H1 (cell line): ENCODE results near the gene CASK. TPM values are rescaled to one million over a fixed set of nuclear protein-coding genes. Genes with fewer than 3 reads are reported as not detected.

ENCODE experiments used
- CTCF ChIA-PET: fragments of 300-600 bp; sonication (Branson Sonifier 250); formaldehyde crosslinking; loops from one replicate; lab custom pipeline; 2021; ENCODE audit not compliant: partially characterized antibody; lab: Charles Lee
- POLR2A ChIA-PET: fragments of 300-600 bp; sonication (Branson Sonifier 250); formaldehyde crosslinking; loops from one replicate; lab custom pipeline; 2021; ENCODE audit warnings: inconsistent platforms; ENCODE audit not compliant: partially characterized antibody; lab: Charles Lee
- DNase-seq, 2 experiments: peaks; one replicate each; pipeline versions ENCODE4 v3.0.0 to v3.0.0-alpha.2; 2010 to 2022; ENCODE audit warnings: low spot score in 2 of 2, low read depth in 1 of 2, mixed read lengths in 1 of 2
- FAIRE-seq: peaks from 2 replicates; lab custom pipeline; 2011; peaks lifted over from hg19 to GRCh38; lab: Jason Lieb, UNC
- H2AFZ ChIP-seq: 2 replicates; pipeline ENCODE4 v1.8.1; 2012; ENCODE audit warnings: low read length, inconsistent platforms
- H2AK5ac ChIP-seq: 2 replicates; pipeline ENCODE4 v1.6.1; 2013; ENCODE audit warnings: low read depth, low read length
- H2BK120ac ChIP-seq: replicated peaks from 2 replicates; pipeline ENCODE3; 2013; ENCODE audit warnings: low read depth, low read length, inconsistent platforms
- H2BK12ac ChIP-seq: 2 replicates; pipeline ENCODE4 v1.6.1; 2013; ENCODE audit warnings: low read depth, low read length
- H2BK15ac ChIP-seq: 2 replicates; pipeline ENCODE4 v1.6.1; 2013; ENCODE audit warnings: low read length
- H2BK20ac ChIP-seq: 2 replicates; pipeline ENCODE4 v1.6.1; 2013; ENCODE audit warnings: low read length
- H2BK5ac ChIP-seq: 2 replicates; pipeline ENCODE4 v1.6.1; 2013; ENCODE audit warnings: low read depth, low read length
- H3K14ac ChIP-seq: 2 replicates; pipeline ENCODE4 v1.6.1; 2013; ENCODE audit warnings: inconsistent platforms; ENCODE audit not compliant: insufficient read length
- H3K18ac ChIP-seq: 2 replicates; pipeline ENCODE4 v1.6.1; 2013; ENCODE audit warnings: low read length; ENCODE audit errors: extremely low read depth
- H3K23ac ChIP-seq: 2 replicates; pipeline ENCODE4 v1.6.1; 2013; ENCODE audit warnings: inconsistent platforms; ENCODE audit not compliant: insufficient read length
- H3K23me2 ChIP-seq: 2 replicates; pipeline ENCODE4 v1.6.1; 2013; ENCODE audit warnings: low read depth, low read length
- H3K27ac ChIP-seq: 2 replicates; pipeline ENCODE4 v1.6.1; 2011; ENCODE audit warnings: low read depth, low read length, inconsistent platforms
- H3K27me3 ChIP-seq, 4 experiments: replicated peaks in 1 of 4; 1 replicate in 1 of 4; 2 replicates in 3 of 4; pipeline versions ENCODE4 v1.6.1 to v1.8.1; 2011 to 2013; ENCODE audit warnings: low read length in 3 of 4, mild to moderate bottlenecking in 3 of 4, inconsistent platforms in 2 of 4, mixed read lengths in 2 of 4, moderate library complexity in 1 of 4; ENCODE audit not compliant: control insufficient read depth in 3 of 4, insufficient read depth in 3 of 4; ENCODE audit errors: extremely low read depth in 1 of 4
- H3K36me3 ChIP-seq, 4 experiments: 2 replicates each; pipeline versions ENCODE4 v1.6.1 to v1.8.1; 2011 to 2013; ENCODE audit warnings: mild to moderate bottlenecking in 4 of 4, low read length in 3 of 4, moderate library complexity in 2 of 4, control low read depth in 1 of 4, inconsistent platforms in 1 of 4; ENCODE audit not compliant: insufficient read depth in 4 of 4, control insufficient read depth in 2 of 4
- H3K4ac ChIP-seq: replicated peaks from 2 replicates; pipeline ENCODE3; 2013; ENCODE audit warnings: low read length, low read depth, mixed read lengths, inconsistent platforms; ENCODE audit not compliant: insufficient read length
- H3K4me1 ChIP-seq, 4 experiments: replicated peaks in 1 of 4; 1 replicate in 1 of 4; 2 replicates in 3 of 4; pipeline versions ENCODE4 v1.6.1 to v1.8.1; 2011 to 2013; ENCODE audit warnings: low read length in 3 of 4, inconsistent platforms in 2 of 4, mixed read lengths in 1 of 4; ENCODE audit not compliant: insufficient read depth in 4 of 4, control insufficient read depth in 3 of 4
- H3K4me2 ChIP-seq, 2 experiments: 2 replicates each; pipeline versions ENCODE4 v1.6.1 to v1.8.1; 2011 to 2013; ENCODE audit warnings: low read depth in 2 of 2, low read length in 2 of 2, control low read depth in 1 of 2, inconsistent platforms in 1 of 2, mild to moderate bottlenecking in 1 of 2; ENCODE audit not compliant: insufficient read depth in 1 of 2
- H3K4me3 ChIP-seq, 4 experiments: fragments of 200-600, 300-600 bp in 1 of 4; sonication (generic), shearing (Covaris generic), sonication (Bioruptor Twin) in 1 of 4; 2 replicates each; pipeline versions ENCODE4 v1.5.1 to v1.8.1; 2011 to 2016; ENCODE audit warnings: low read length in 4 of 4, low read depth in 3 of 4, control low read depth in 2 of 4, inconsistent platforms in 2 of 4, mild to moderate bottlenecking in 2 of 4, mixed read lengths in 1 of 4, moderate library complexity in 1 of 4; ENCODE audit not compliant: insufficient read depth in 2 of 4; ENCODE audit errors: extremely low read depth in 1 of 4
- H3K56ac ChIP-seq: replicated peaks from 2 replicates; pipeline ENCODE3; 2013; ENCODE audit warnings: low read depth, mild to moderate bottlenecking, mixed read lengths, low read length, inconsistent platforms; ENCODE audit not compliant: insufficient read length
- H3K79me1 ChIP-seq: 2 replicates; pipeline ENCODE4 v1.6.1; 2013; ENCODE audit warnings: low read depth, low read length, control low read depth
- H3K79me2 ChIP-seq, 2 experiments: 2 replicates each; pipeline versions ENCODE4 v1.6.1 to v1.8.1; 2012 to 2013; ENCODE audit warnings: low read length in 2 of 2, mild to moderate bottlenecking in 2 of 2, inconsistent platforms in 1 of 2; ENCODE audit not compliant: insufficient read depth in 2 of 2, control insufficient read depth in 1 of 2
- H3K9ac ChIP-seq, 4 experiments: replicated peaks in 1 of 4; 1 replicate in 1 of 4; 2 replicates in 3 of 4; pipeline versions ENCODE4 v1.6.1 to v1.8.1; 2011 to 2013; ENCODE audit warnings: low read depth in 3 of 4, low read length in 3 of 4, control low read depth in 2 of 4, mild to moderate bottlenecking in 2 of 4, moderate library complexity in 2 of 4, inconsistent platforms in 1 of 4; ENCODE audit errors: extremely low read depth in 1 of 4
- H3K9me3 ChIP-seq, 2 experiments: 2 replicates each; pipeline versions ENCODE4 v1.6.1 to v1.8.1; 2012 to 2013; ENCODE audit warnings: mild to moderate bottlenecking in 2 of 2, moderate library complexity in 2 of 2, control low read depth in 1 of 2, inconsistent platforms in 1 of 2, low read depth in 1 of 2, low read length in 1 of 2, mixed read lengths in 1 of 2; ENCODE audit not compliant: insufficient read depth in 2 of 2
- H4K20me1 ChIP-seq, 2 experiments: replicated peaks in 1 of 2; 2 replicates each; pipeline versions ENCODE3 to v1.8.1; 2011 to 2013; ENCODE audit warnings: inconsistent platforms in 2 of 2, low read length in 2 of 2, mild to moderate bottlenecking in 1 of 2; ENCODE audit not compliant: insufficient read depth in 2 of 2, control insufficient read depth in 1 of 2
- H4K5ac ChIP-seq: 2 replicates; pipeline ENCODE4 v1.6.1; 2013; ENCODE audit warnings: low read length, low read depth, mixed read lengths, inconsistent platforms; ENCODE audit not compliant: insufficient read length
- H4K8ac ChIP-seq: 2 replicates; pipeline ENCODE4 v1.8.0; 2013; ENCODE audit warnings: mild to moderate bottlenecking, moderate library complexity, low read length, inconsistent platforms; ENCODE audit not compliant: insufficient read depth; ENCODE audit errors: extremely low read depth
- H4K91ac ChIP-seq: replicated peaks from 2 replicates; pipeline ENCODE3; 2013; ENCODE audit warnings: low read length, mixed read lengths, inconsistent platforms; ENCODE audit not compliant: insufficient read length
- EGR1 ChIP-seq: IDR thresholded peaks from 2 replicates; pipeline ENCODE4 v1.6.1; 2011; ENCODE audit warnings: low read depth, low read length, borderline replicate concordance
- POU5F1 ChIP-seq: IDR thresholded peaks from 2 replicates; pipeline ENCODE4 v1.6.1; 2011; ENCODE audit warnings: low read depth, mild to moderate bottlenecking, low read length, moderate library complexity
- RAD21 ChIP-seq, 2 experiments: IDR thresholded peaks in 1 of 2; conservative IDR thresholded peaks in 1 of 2; 2 replicates each; pipeline ENCODE4 v1.6.1; 2011; ENCODE audit warnings: low read depth in 2 of 2, low read length in 2 of 2, improper control_type of control experiment in 1 of 2, inconsistent platforms in 1 of 2, mild to moderate bottlenecking in 1 of 2, moderate library complexity in 1 of 2
- RFX5 ChIP-seq: IDR thresholded peaks from 2 replicates; pipeline ENCODE4 v1.6.1; 2011; ENCODE audit warnings: low read depth, low read length, improper control_type of control experiment, borderline replicate concordance
- SIRT6 ChIP-seq: IDR thresholded peaks from one replicate; pipeline ENCODE4 v1.7.1; 2012; ENCODE audit warnings: low read length, inconsistent platforms
- WGBS, 2 experiments: shearing (Covaris generic) in 1 of 2; methylation state at CpG; one replicate each; pipeline versions ENCODE4 v1.1.6 to v1.1.7; 2013 to 2015; ENCODE audit warnings: low lambda C conversion rate in 2 of 2, mixed read lengths in 2 of 2, inconsistent platforms in 1 of 2, low coverage in 1 of 2, missing lambda C conversion rate in 1 of 2; ENCODE audit not compliant: insufficient replicate concordance in 2 of 2, insufficient coverage in 1 of 2, insufficient read length in 1 of 2; ENCODE audit errors: extremely low coverage in 1 of 2, missing lambda C conversion rate in 1 of 2; 5-methylcytosine and 5-hydroxymethylcytosine counted together
- polyA plus RNA-seq, 7 experiments: library from polyadenylated mRNA; depleted of rRNA in 3 of 7; stranded (reverse) in 5 of 7; unstranded in 2 of 7; fragments of >200 nt in 5 of 7; fragments of 200-250 nt in 2 of 7; gene quantifications; 1 replicate in 5 of 7; 2 replicates in 1 of 7; 4 replicates in 1 of 7; pipeline versions ENCODE4 v1.2.1 to v1.2.3, GENCODE V29; 2011 to 2013; ENCODE audit warnings: missing spikeins in 2 of 7, mixed read lengths in 2 of 7
- total RNA-seq: library from RNA; stranded (reverse); fragmentation: NEBNext Ultra II Directional; extraction: Animal tissue kit (Norgen Biotek cat#: 25700); gene quantifications from 2 replicates; pipeline ENCODE4 v1.2.1, GENCODE V29; 2021

CASK gene
- total and polyA plus RNA-seq, 2 of the 8 experiments (the other 6 are each of a cell fraction or from before 2014, with no cell fraction given), result 21.6 to 55.1 TPM

GRCh38 chrX:41802958-41803357, 120.4 kb downstream of the CASK start:
- no peak overlapping the region for H2BK12ac ChIP-seq
- TF ChIP-seq RFX5 (no peak), SIRT6 (no peak), POU5F1 (no peak), RAD21 (IDR thresholded peaks at IDR 0.05 in 1 of 2, conservative IDR thresholded peaks at IDR 0.05 in 1 of 2; ENCODE audit: low read depth in 2 of 2, low read length in 2 of 2) (peak; percentile 18; a peak in 1 of 4 replicates), EGR1 (no peak)
- H3K23me2 ChIP-seq, result no peaks in the 10 kb centered on the region
- FAIRE-seq (no peak), DNase-seq (peak in 1 of 2 experiments; percentile 5)
- H3K79me2 ChIP-seq, result peaks cover 0 to 10% of the 10 kb centered on the region in 2 experiments; a peak in 2 of 4 replicates
- no peak overlapping the region for H4K91ac ChIP-seq
- H2BK120ac ChIP-seq, result no peak overlapping the region
- peaks cover 3 to 5% of the 10 kb centered on the region in 2 experiments; a peak in 2 of 4 replicates for H3K9me3 ChIP-seq
- H2BK15ac ChIP-seq, result no peak overlapping the region
- H3K4me2 ChIP-seq, result no peak overlapping the region
- H3K36me3 ChIP-seq, result no peaks in the 10 kb centered on the region; a peak in 1 of 8 replicates
- no peak overlapping the region for H3K9ac ChIP-seq
- H4K5ac ChIP-seq, result no peak overlapping the region
- no peaks in the 10 kb centered on the region for H3K27me3 ChIP-seq
- no peak overlapping the region for H3K18ac ChIP-seq
- H4K20me1 ChIP-seq, result no peaks in the 10 kb centered on the region
- H3K4me3 ChIP-seq, result no peak overlapping the region
- H2BK20ac ChIP-seq, result no peak overlapping the region
- no peak overlapping the region for H3K27ac ChIP-seq
- WGBS, 2 experiments, result 68% methylated on average over 6 of the region's 6 CpGs; no CpG with 5 or more reads in 1 of the 2 experiments
- H3K79me1 ChIP-seq, result peaks cover 2% of the 10 kb centered on the region; the same call in 1 of the 2 replicates
- no peak overlapping the region for H3K14ac ChIP-seq
- H4K8ac ChIP-seq, result no peak overlapping the region
- POLR2A ChIA-PET, result interaction anchor here (0.6 kb wide), 1 partner anchor 78 kb away, joined by 3 read pairs; no protein-coding TSS in a partner anchor
- CTCF ChIA-PET, result interaction anchor here (1.2 kb wide), 1 partner anchor 168 kb away, joined by 3 read pairs; no protein-coding TSS in a partner anchor
- H2BK5ac ChIP-seq, result no peak overlapping the region
- no peak overlapping the region for H3K4ac ChIP-seq
- no peak overlapping the region for H2AK5ac ChIP-seq
- H2AFZ ChIP-seq, result no peak overlapping the region
- H3K4me1 ChIP-seq, result no peaks in the 10 kb centered on the region; a peak in 2 of 7 replicates
- H3K23ac ChIP-seq, result no peak overlapping the region
- no peak overlapping the region for H3K56ac ChIP-seq
